Caki2 (cell line): Measurements from ENCODE around the gene CDK18. TPM values are rescaled to one million over a fixed set of nuclear protein-coding genes. Genes with fewer than 3 reads are reported as not detected.

Source experiments
- DNase-seq: peaks from one replicate; pipeline ENCODE4 v3.0.0-alpha.2; 2015; ENCODE audit warnings: low read depth
- in situ Hi-C: cut with HindIII; loops from 2 replicates; pipeline ENCODE4 v1.10.0; 2016; ENCODE audit warnings: low sequenced_read_pairs, low pct_unique_long_range_greater_than_20kb, mixed read lengths
- total RNA-seq: library from RNA; depleted of rRNA; stranded (reverse); fragments of >200 nt; shearing (Covaris generic); gene quantifications from 2 replicates; pipeline ENCODE4 v1.2.3, GENCODE V29; 2014; ENCODE audit warnings: low replicate concordance

CDK18 gene
- total RNA-seq, 1 experiment from 2014 or later, result 4.5 TPM

GRCh38 chr1:205545001-205545919, 40.8 kb downstream of the CDK18 start:
- in situ Hi-C loops, result no loop called here
- DNase-seq, result no peak

- in situ Hi-C loops, result no loop called here
- DNase-seq, result no peak
These were observed 41.5 kb downstream of the CDK18 start for GRCh38 chr1:205545991-205546390.

- DNase-seq, result no peak
- in situ Hi-C loops, result no loop called here
These were observed 42.1 kb downstream of the CDK18 start for GRCh38 chr1:205546541-205546940.

- in situ Hi-C loops, result no loop called here
- DNase-seq, result no peak
These were observed 43.7 kb downstream of the CDK18 start for GRCh38 chr1:205547936-205548827.

- no peak for DNase-seq
- in situ Hi-C loops, result no loop called here
These were observed 49.8 kb downstream of the CDK18 start for GRCh38 chr1:205554026-205554811.

GRCh38 chr1:205561501-205562203, 57.2 kb downstream of the CDK18 start:
- DNase-seq, result no peak
- in situ Hi-C loops, result no loop called here

GRCh38 chr1:205563927-205564441, 59.5 kb downstream of the CDK18 start:
- in situ Hi-C loops, result no loop called here
- DNase-seq, result no peak

GRCh38 chr1:205565799-205566198, 61.3 kb downstream of the CDK18 start:
- in situ Hi-C loops, result no loop called here
- no peak for DNase-seq

GRCh38 chr1:205567716-205568115, 63.2 kb downstream of the CDK18 start:
- in situ Hi-C loops, result no loop called here
- no peak for DNase-seq

GRCh38 chr1:205568135-205568468, 63.6 kb downstream of the CDK18 start:
- no peak for DNase-seq
- in situ Hi-C loops, result no loop called here

- DNase-seq, result no peak
- in situ Hi-C loops, result no loop called here
These were observed 64.2 kb downstream of the CDK18 start for GRCh38 chr1:205568469-205569361.

GRCh38 chr1:205569411-205570172, 65.1 kb downstream of the CDK18 start:
- in situ Hi-C loops, result no loop called here
- no peak for DNase-seq

- in situ Hi-C loops, result no loop called here
- DNase-seq, result no peak
These were observed 65.7 kb downstream of the CDK18 start for GRCh38 chr1:205570173-205570501.

GRCh38 chr1:205570796-205571537, 66.5 kb downstream of the CDK18 start:
- DNase-seq, result no peak
- in situ Hi-C loops, result no loop called here

GRCh38 chr1:205571747-205572146, 67.3 kb downstream of the CDK18 start:
- no peak for DNase-seq
- in situ Hi-C loops, result no loop called here

GRCh38 chr1:205572421-205572820, 68.0 kb downstream of the CDK18 start:
- in situ Hi-C loops, result no loop called here
- DNase-seq, result no peak
